GM21381 (cell line): Measurements from ENCODE around the gene TUBGCP3.
"Not testable (repeated sequence)": the region's sequence is repeated elsewhere in the genome, so short reads cannot be mapped to it uniquely, and the experiment has no call there.

Experiments
- ATAC-seq: cut with Tn5 transposase; IDR thresholded peaks from one replicate; pipeline ENCODE4 v1.9.1; 2021; ENCODE audit warnings: mild to moderate bottlenecking, moderate library complexity; ENCODE audit not compliant: unreplicated experiment

The TUBGCP3 gene

GRCh38 chr13:112579310-112579843 lies 8.6 kb downstream of the TUBGCP3 start:
- ATAC-seq = no peak

GRCh38 chr13:112576768-112577167 lies 11.2 kb downstream of the TUBGCP3 start:
- ATAC-seq = no peak

- ATAC-seq = no peak
Measured at GRCh38 chr13:112576191-112576590, 11.8 kb downstream of the TUBGCP3 start.

GRCh38 chr13:112575675-112576074 lies 12.3 kb downstream of the TUBGCP3 start:
- ATAC-seq = no peak

GRCh38 chr13:112574834-112575613 lies 12.9 kb downstream of the TUBGCP3 start:
- ATAC-seq = no peak

- ATAC-seq = no peak
Measured at GRCh38 chr13:112574416-112574815, 13.5 kb downstream of the TUBGCP3 start.

GRCh38 chr13:112573710-112574109 lies 14.2 kb downstream of the TUBGCP3 start:
- no peak for ATAC-seq

GRCh38 chr13:112572366-112572765 lies 15.6 kb downstream of the TUBGCP3 start:
- ATAC-seq = no peak

- ATAC-seq = no peak
Measured at GRCh38 chr13:112569821-112570220, 18.1 kb downstream of the TUBGCP3 start.

- ATAC-seq = no peak
Measured at GRCh38 chr13:112567161-112567862, 20.6 kb downstream of the TUBGCP3 start.

- ATAC-seq = no peak
Measured at GRCh38 chr13:112562786-112563383, 25.1 kb downstream of the TUBGCP3 start.

GRCh38 chr13:112562254-112562653 lies 25.7 kb downstream of the TUBGCP3 start:
- ATAC-seq = no peak

GRCh38 chr13:112561478-112561877 lies 26.5 kb downstream of the TUBGCP3 start:
- ATAC-seq = no peak

GRCh38 chr13:112558696-112559418 lies 29.1 kb downstream of the TUBGCP3 start:
- ATAC-seq = no peak

GRCh38 chr13:112556600-112556999 lies 31.4 kb downstream of the TUBGCP3 start:
- ATAC-seq = no peak

GRCh38 chr13:112554214-112554850 lies 33.6 kb downstream of the TUBGCP3 start:
- no peak for ATAC-seq

- not testable (repeated sequence) for ATAC-seq
Measured at GRCh38 chr13:112548975-112549374, 39.0 kb downstream of the TUBGCP3 start.

- no peak for ATAC-seq
Measured at GRCh38 chr13:112545856-112546255, 42.1 kb downstream of the TUBGCP3 start.

GRCh38 chr13:112532837-112533745 lies 54.9 kb downstream of the TUBGCP3 start:
- ATAC-seq = no peak
